CD4-positive, alpha-beta T cell (primary cell): Measurements from ENCODE around the gene ZBTB40. TPM values are rescaled to one million over a fixed set of nuclear protein-coding genes. Genes with fewer than 3 reads are reported as not detected.

ENCODE experiments used
- ATAC-seq: fragments of 200-7000 bp; cut with Tn5 transposase; one replicate; pipeline ENCODE4 v1.10.0; 2022; ENCODE audit warnings: mild to moderate bottlenecking; ENCODE audit not compliant: poor library complexity
- CTCF ChIA-PET: fragments of 350-600 bp; sonication (Branson Sonifier 250); formaldehyde crosslinking; loops from one replicate; lab custom pipeline; 2021; ENCODE audit warnings: antibody characterized with exemption, inconsistent platforms; lab: Charles Lee
- POLR2A ChIA-PET: fragments of 350-600 bp; sonication (Branson Sonifier 250); formaldehyde crosslinking; loops from one replicate; lab custom pipeline; 2021; ENCODE audit warnings: antibody characterized with exemption, inconsistent platforms; lab: Charles Lee
- DNase-seq, 14 experiments: peaks; one replicate each; pipeline ENCODE4 v3.0.0-alpha.2; 2013 to 2020; ENCODE audit warnings: mixed read lengths in 2 of 14
- H3K27ac ChIP-seq, 2 donors: one replicate each; pipeline versions ENCODE4 v1.5.1 to v1.7.0; 2013; ENCODE audit warnings: low read length in 2 of 2, low read depth in 1 of 2, mild to moderate bottlenecking in 1 of 2
- H3K27me3 ChIP-seq, 2 experiments: 1 replicate in 1 of 2; 2 replicates in 1 of 2; pipeline versions ENCODE4 v1.6.1 to v1.7.0; 2013; ENCODE audit warnings: low read length in 2 of 2, control low read depth in 1 of 2, mild to moderate bottlenecking in 1 of 2, moderate library complexity in 1 of 2; ENCODE audit not compliant: insufficient read depth in 2 of 2, control insufficient read depth in 1 of 2
- H3K36me3 ChIP-seq: one replicate; pipeline ENCODE4 v1.6.1; 2013; ENCODE audit warnings: low read length, control low read depth; ENCODE audit not compliant: insufficient read depth
- H3K4me1 ChIP-seq: one replicate; pipeline ENCODE4 v1.6.1; 2013; ENCODE audit warnings: low read length, control low read depth; ENCODE audit not compliant: insufficient read depth
- H3K4me3 ChIP-seq: one replicate; pipeline ENCODE4 v1.5.1; 2013; ENCODE audit warnings: mild to moderate bottlenecking, low read length, moderate library complexity
- H3K9me3 ChIP-seq, 2 experiments: 1 replicate in 1 of 2; 2 replicates in 1 of 2; pipeline versions ENCODE4 v1.6.1 to v1.7.0; 2013; ENCODE audit warnings: low read length in 2 of 2, mild to moderate bottlenecking in 2 of 2, control low read depth in 1 of 2, moderate library complexity in 1 of 2; ENCODE audit not compliant: control insufficient read depth in 1 of 2, insufficient read depth in 1 of 2
- H3K27ac Mint-ChIP-seq: one replicate; pipeline ENCODE4 v1.8.0; 2020; ENCODE audit warnings: mixed read lengths
- H3K27me3 Mint-ChIP-seq: one replicate; pipeline ENCODE4 v1.8.0; 2021; ENCODE audit warnings: mixed read lengths
- H3K36me3 Mint-ChIP-seq: one replicate; pipeline ENCODE4 v1.8.0; 2021; ENCODE audit warnings: low read depth, mixed read lengths
- H3K4me1 Mint-ChIP-seq: one replicate; pipeline ENCODE4 v1.8.0; 2021; ENCODE audit warnings: low read depth, mixed read lengths
- H3K4me3 Mint-ChIP-seq: one replicate; pipeline ENCODE4 v1.8.0; 2020; ENCODE audit warnings: mild to moderate bottlenecking, mixed read lengths
- H3K9me3 Mint-ChIP-seq: one replicate; pipeline ENCODE4 v1.8.0; 2020; ENCODE audit warnings: mixed read lengths
- CTCF ChIP-seq: fragments of 200-600 bp; IDR thresholded peaks from one replicate; pipeline ENCODE4 v1.8.0; 2022; ENCODE audit warnings: antibody characterized with exemption, mild to moderate bottlenecking
- intact Hi-C, 2 experiments: fragments of 100-400 bp; cut with DNase I in 1 of 2; cut with micrococcal nuclease in 1 of 2; formaldehyde crosslinking; loops; one replicate each; pipeline versions ENCODE4 v1.15.1 to v1.9.0; 2023 to 2025; cut with DNase I, micrococcal nuclease
- total RNA-seq, 174 experiments: library from RNA in 2 of 174; stranded (reverse) in 2 of 174; gene quantifications; one replicate each; pipeline ENCODE4 v1.2.3 and lab custom pipeline; 2021 to 2026

The ZBTB40 gene
- total RNA-seq, 2 experiments from 2014 or later = 28.4 to 30.6 TPM

- CTCF ChIA-PET = no interaction called here
Observed at GRCh38 chr1:22406722-22407495, 44.7 kb upstream of the ZBTB40 start.

GRCh38 chr1:22408230-22408629, 43.4 kb upstream of the ZBTB40 start:
- TF ChIP-seq CTCF = no peak
- ChIA-PET CTCF (no interaction called here), POLR2A (no interaction called here)
- no peak for DNase-seq
- no peak for ATAC-seq
- Histone ChIP-seq H3K27me3 (peaks cover 0 to 5% of the 10 kb centered on the region in 2 experiments), H3K4me3 (no peak overlapping the region), H3K36me3 (no peaks in the 10 kb centered on the region), H3K4me1 (no peaks in the 10 kb centered on the region), H3K27ac (no peak overlapping the region), H3K9me3 (peaks cover 0 to 4% of the 10 kb centered on the region in 2 experiments)
- no peak overlapping the region for H3K4me3 Mint-ChIP-seq
- no peaks in the 10 kb centered on the region for H3K9me3 Mint-ChIP-seq
- intact Hi-C loops = no loop called here
- peaks cover 32% of the 10 kb centered on the region for H3K27me3 Mint-ChIP-seq
- no peaks in the 10 kb centered on the region for H3K4me1 Mint-ChIP-seq
- no peak overlapping the region for H3K27ac Mint-ChIP-seq
- no peaks in the 10 kb centered on the region for H3K36me3 Mint-ChIP-seq

More at GRCh38 chr1:22406722-22407495, 44.7 kb upstream of the ZBTB40 start:
- Histone ChIP-seq H3K36me3 (no peaks in the 10 kb centered on the region), H3K4me3 (no peak overlapping the region), H3K9me3 (peaks cover 0 to 4% of the 10 kb centered on the region in 2 experiments), H3K27me3 (peaks cover 0 to 8% of the 10 kb centered on the region in 2 experiments), H3K4me1 (no peaks in the 10 kb centered on the region), H3K27ac (no peak overlapping the region)
- DNase-seq (no peak), ATAC-seq (no peak)
- POLR2A ChIA-PET = no interaction called here
- no peak overlapping the region for H3K27ac Mint-ChIP-seq
- no peaks in the 10 kb centered on the region for H3K36me3 Mint-ChIP-seq
- no peak overlapping the region for H3K4me3 Mint-ChIP-seq
- H3K27me3 Mint-ChIP-seq = peaks cover 39% of the 10 kb centered on the region
- no peaks in the 10 kb centered on the region for H3K9me3 Mint-ChIP-seq
- intact Hi-C loops = no loop called here
- TF ChIP-seq CTCF = no peak
- H3K4me1 Mint-ChIP-seq = no peaks in the 10 kb centered on the region

DNA sequence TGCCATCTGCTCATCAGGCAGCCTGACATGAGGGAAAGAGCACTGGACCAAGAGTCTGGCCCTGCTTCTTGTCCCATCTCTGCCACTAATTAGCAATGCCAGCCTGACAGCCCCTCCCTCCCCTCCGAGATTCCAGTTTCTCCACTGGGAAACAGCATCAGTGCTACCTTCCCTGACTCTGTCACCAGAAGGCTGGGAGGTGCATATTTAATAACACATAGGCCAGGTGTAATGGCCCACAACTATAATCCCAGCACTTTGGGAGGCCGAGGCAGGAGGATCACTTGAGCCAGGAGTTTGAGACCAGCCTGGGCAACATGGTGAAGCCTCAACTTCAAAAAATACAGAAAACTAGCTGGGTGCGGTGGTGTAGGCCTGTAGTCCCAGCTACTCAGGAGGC, 41.2 kb upstream of the ZBTB40 start:
- DNase-seq (no peak), ATAC-seq (no peak)
- Histone ChIP-seq H3K27ac (no peak overlapping the region), H3K36me3 (no peaks in the 10 kb centered on the region), H3K27me3 (peaks cover 0 to 2% of the 10 kb centered on the region in 2 experiments), H3K4me1 (no peaks in the 10 kb centered on the region), H3K9me3 (peaks cover 0 to 4% of the 10 kb centered on the region in 2 experiments), H3K4me3 (no peak overlapping the region)
- intact Hi-C loops = loop anchor here in 1 of 2 experiments (10.0 kb wide), 1 partner anchor 306 kb away; no protein-coding TSS in a partner anchor
- ChIA-PET CTCF (no interaction called here), POLR2A (no interaction called here)
- H3K9me3 Mint-ChIP-seq = no peaks in the 10 kb centered on the region
- H3K27ac Mint-ChIP-seq = no peak overlapping the region
- H3K36me3 Mint-ChIP-seq = no peaks in the 10 kb centered on the region
- no peak overlapping the region for H3K4me3 Mint-ChIP-seq
- TF ChIP-seq CTCF = no peak
- no peaks in the 10 kb centered on the region for H3K4me1 Mint-ChIP-seq
- peaks cover 19% of the 10 kb centered on the region for H3K27me3 Mint-ChIP-seq
